ENCODE data around the gene MTA1. TPM values are rescaled to one million over a fixed set of nuclear protein-coding genes. Genes with fewer than 3 reads are reported as not detected.

The MTA1 gene
- total RNA-seq, 4 donors from 2014 or later = 67.5 to 213 (median 95.3) TPM

DNA sequence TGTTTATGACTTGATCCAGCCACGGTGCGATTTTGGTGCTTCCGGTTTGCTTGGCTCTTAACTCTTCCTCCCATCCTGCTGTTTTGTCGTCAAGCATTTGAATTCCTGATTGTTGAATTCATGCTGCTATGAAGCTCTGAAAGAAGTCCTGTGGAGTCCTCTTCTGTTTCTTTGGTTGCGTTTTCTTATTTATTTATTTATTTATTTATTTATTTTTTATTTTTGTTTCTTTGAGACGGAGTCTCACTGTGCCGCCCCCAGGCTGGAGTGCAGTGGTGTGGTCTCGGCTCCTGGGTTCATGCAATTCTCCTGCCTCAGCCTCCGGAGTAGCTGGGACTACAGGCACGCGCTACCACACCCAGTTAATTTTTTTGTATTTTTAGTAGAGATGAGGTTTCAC, 3.0 kb upstream of the MTA1 start:
- H3K4me1 ChIP-seq = peaks cover 0 to 39% (median 28%) of the 10 kb centered on the region in 4 donors
- H3K9me3 ChIP-seq = no peaks in the 10 kb centered on the region
- no peak for TF ChIP-seq EP300 (IDR thresholded peaks at IDR 0.05)
- TF ChIP-seq POLR2A (IDR thresholded peaks at IDR 0.05) = no peak
- TF ChIP-seq, protein P1, sequence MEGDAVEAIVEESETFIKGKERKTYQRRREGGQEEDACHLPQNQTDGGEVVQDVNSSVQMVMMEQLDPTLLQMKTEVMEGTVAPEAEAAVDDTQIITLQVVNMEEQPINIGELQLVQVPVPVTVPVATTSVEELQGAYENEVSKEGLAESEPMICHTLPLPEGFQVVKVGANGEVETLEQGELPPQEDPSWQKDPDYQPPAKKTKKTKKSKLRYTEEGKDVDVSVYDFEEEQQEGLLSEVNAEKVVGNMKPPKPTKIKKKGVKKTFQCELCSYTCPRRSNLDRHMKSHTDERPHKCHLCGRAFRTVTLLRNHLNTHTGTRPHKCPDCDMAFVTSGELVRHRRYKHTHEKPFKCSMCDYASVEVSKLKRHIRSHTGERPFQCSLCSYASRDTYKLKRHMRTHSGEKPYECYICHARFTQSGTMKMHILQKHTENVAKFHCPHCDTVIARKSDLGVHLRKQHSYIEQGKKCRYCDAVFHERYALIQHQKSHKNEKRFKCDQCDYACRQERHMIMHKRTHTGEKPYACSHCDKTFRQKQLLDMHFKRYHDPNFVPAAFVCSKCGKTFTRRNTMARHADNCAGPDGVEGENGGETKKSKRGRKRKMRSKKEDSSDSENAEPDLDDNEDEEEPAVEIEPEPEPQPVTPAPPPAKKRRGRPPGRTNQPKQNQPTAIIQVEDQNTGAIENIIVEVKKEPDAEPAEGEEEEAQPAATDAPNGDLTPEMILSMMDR (IDR thresholded peaks at IDR 0.05) = no peak
- DNase-seq (ENCODE audit: low spot score in 2 of 2) = no peak
- H3K36me3 ChIP-seq = no peaks in the 10 kb centered on the region
- 94% methylated on average over 11 of the region's 11 CpGs for WGBS, 2 donors
- H3K4me3 ChIP-seq = no peak overlapping the region
- peaks cover 0 to 16% of the 10 kb centered on the region in 2 donors for H3K27me3 ChIP-seq
- no peak overlapping the region for H3K27ac ChIP-seq

DNA sequence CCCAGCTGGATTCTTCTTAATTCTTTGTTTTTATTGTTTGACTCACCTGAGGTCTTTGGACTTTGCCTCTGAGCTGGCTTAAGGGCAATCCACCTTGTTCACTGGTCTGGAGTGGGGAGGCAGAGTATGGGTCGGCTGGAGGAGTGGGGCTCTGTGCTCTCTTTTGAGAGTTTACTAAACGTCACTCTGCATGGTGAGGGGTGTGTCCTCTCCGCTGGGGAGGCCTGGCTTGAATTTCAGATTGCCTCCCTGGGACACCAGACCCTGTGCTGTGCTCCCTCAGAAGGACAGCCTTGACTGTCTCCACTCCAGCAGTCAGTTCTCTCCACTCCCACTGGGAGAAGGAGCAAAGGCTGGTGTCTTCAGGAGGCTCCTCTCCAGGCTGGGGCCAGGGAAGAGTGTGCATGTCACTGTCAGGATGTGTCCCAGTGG, 1.9 kb upstream of the MTA1 start:
- DNase-seq (ENCODE audit: low spot score in 2 of 2) = no peak
- H3K4me1 ChIP-seq = peaks cover 0 to 44% (median 31%) of the 10 kb centered on the region in 4 donors
- H3K27ac ChIP-seq = no peak overlapping the region
- TF ChIP-seq, protein P1 (IDR thresholded peaks at IDR 0.05) = no peak
- no peak for TF ChIP-seq EP300 (IDR thresholded peaks at IDR 0.05)
- TF ChIP-seq POLR2A (IDR thresholded peaks at IDR 0.05) = no peak
- no peaks in the 10 kb centered on the region for H3K36me3 ChIP-seq
- no peak overlapping the region for H3K4me3 ChIP-seq
- no peaks in the 10 kb centered on the region for H3K9me3 ChIP-seq
- WGBS, 2 donors = 88 to 90% methylated on average over 3 of the region's 3 CpGs
- H3K27me3 ChIP-seq = peaks cover 0 to 6% of the 10 kb centered on the region in 2 donors

DNA sequence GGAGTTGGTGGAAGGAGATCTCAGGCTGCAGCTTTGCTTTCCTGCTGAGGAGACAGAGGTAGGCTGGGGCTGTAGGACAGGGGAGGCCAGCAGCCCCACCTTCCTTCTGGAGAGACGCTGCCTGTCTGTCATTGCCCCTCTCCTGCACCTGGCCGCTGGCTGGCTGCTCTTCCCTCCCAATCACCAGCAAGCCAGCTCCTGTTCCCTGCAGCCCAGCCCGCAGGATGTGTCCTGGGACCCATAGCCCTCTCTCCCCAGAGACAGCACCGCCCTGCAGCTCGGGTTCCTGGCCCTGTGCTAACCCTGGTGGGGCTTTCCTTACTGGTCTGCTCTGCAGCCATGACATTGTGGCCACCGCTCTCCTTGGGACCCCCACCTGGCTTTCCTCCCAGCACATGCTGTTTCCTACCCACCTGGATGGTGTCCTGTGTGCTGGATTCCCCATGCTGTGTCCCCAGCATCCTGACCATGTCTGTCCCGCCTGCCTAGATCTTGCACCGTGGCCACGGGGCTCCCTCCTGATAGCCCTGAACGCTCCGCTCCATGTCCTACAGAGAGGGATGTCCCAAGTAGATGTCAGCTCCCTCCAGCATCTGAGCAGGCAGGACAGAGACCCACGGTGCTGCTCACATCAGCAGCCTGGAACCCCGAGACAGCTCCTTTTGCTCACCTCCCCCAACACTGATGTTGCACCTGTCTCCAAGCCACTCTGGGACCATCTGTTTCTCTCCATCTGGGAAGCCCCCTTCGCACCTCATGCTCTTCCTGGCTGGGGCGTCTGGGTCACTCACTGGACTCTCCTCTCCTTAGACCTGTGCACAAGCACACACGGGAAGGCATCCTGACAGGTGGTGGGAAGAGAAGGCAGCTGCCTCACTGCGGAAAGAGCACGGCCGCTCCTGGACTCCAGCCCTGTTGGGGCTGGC, 1.1 kb upstream of the MTA1 start:
- Histone ChIP-seq H3K36me3 (no peaks in the 10 kb centered on the region), H3K27ac (peak overlapping the region in 3 of 4 donors; percentile 70 to 81 (median 80)), H3K27me3 (no peaks in the 10 kb centered on the region), H3K4me3 (peak overlapping the region; percentile 47 to 76 (median 56)), H3K4me1 (peaks cover 0 to 46% (median 31%) of the 10 kb centered on the region in 4 donors), H3K9me3 (no peaks in the 10 kb centered on the region)
- WGBS, 2 donors = 78 to 80% methylated on average over 16 to 19 of the region's 19 CpGs
- DNase-seq (ENCODE audit: low spot score in 2 of 2) = no peak
- no peak for TF ChIP-seq POLR2A (IDR thresholded peaks at IDR 0.05)
- no peak for TF ChIP-seq EP300 (IDR thresholded peaks at IDR 0.05)
- TF ChIP-seq, protein P1 (IDR thresholded peaks at IDR 0.05) = no peak

DNA sequence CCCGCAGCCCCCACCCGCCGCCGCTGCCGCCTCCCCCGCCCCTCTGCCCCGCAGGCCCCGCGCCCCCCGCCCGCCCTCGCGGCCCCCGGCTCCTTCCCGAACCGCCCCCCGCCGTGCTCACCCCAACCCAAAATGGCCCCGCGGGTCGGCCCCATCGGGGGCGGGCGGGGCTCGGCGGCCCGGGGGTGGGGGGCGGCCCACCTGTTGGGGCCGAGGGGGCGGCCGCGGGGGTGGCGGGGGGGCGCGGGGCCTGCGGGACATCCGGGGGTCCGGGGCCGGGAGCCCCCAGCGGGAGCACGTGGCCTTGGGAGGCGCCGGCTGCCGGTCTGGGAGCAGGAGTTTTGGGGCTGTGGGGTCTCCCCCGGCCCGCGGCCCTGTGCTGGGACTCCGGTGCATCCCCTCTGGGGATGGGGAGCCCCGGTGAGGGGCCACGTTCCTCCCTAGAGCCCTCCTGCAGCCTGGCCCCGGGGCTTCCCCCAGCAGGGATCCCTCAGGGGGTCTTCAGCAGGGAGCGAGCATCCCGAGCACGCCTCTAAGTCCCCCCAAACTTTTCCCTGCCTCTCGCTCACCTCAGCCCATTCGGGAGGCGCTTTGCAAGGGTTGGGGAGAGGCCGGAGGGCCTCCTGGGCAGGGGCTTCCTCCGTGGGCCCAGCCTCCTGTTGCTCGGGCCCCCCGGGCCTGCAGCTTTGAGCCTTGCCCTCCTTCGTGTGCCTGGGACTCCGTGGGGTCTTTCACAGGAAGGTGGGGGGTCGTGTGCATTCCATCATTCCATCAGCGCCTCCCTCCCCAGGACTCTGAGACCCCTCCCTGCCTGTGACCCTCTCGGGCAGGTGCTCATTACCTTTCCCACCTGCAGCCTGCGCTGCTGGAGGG, 710 bp downstream of the MTA1 start:
- TF ChIP-seq EP300 (IDR thresholded peaks at IDR 0.05) = no peak
- TF ChIP-seq POLR2A (IDR thresholded peaks at IDR 0.05) = no peak
- TF ChIP-seq, protein P1 (IDR thresholded peaks at IDR 0.05) = no peak
- Histone ChIP-seq H3K27me3 (no peaks in the 10 kb centered on the region), H3K4me3 (peak overlapping the region; percentile 47 to 84 (median 69)), H3K9me3 (no peaks in the 10 kb centered on the region), H3K4me1 (peaks cover 0 to 40% (median 28%) of the 10 kb centered on the region in 4 donors), H3K27ac (peak overlapping the region; percentile 12 to 85 (median 76)), H3K36me3 (peaks cover 0 to 8% (median 0%) of the 10 kb centered on the region in 3 donors)
- DNase-seq (ENCODE audit: low spot score in 2 of 2) = no peak
- 4 to 5% methylated on average over 11 to 19 of the region's 67 CpGs for WGBS, 2 donors
